DMS53 (cell line): Measurements from ENCODE around the gene MYO1C.
"Not testable (repeated sequence)": the region's sequence is repeated elsewhere in the genome, so short reads cannot be mapped to it uniquely, and the experiment has no call there.

Experiments used
- DNase-seq: peaks from one replicate; lab custom pipeline; 2025; lab: John Stamatoyannopoulos, UW

The MYO1C gene

DNA sequence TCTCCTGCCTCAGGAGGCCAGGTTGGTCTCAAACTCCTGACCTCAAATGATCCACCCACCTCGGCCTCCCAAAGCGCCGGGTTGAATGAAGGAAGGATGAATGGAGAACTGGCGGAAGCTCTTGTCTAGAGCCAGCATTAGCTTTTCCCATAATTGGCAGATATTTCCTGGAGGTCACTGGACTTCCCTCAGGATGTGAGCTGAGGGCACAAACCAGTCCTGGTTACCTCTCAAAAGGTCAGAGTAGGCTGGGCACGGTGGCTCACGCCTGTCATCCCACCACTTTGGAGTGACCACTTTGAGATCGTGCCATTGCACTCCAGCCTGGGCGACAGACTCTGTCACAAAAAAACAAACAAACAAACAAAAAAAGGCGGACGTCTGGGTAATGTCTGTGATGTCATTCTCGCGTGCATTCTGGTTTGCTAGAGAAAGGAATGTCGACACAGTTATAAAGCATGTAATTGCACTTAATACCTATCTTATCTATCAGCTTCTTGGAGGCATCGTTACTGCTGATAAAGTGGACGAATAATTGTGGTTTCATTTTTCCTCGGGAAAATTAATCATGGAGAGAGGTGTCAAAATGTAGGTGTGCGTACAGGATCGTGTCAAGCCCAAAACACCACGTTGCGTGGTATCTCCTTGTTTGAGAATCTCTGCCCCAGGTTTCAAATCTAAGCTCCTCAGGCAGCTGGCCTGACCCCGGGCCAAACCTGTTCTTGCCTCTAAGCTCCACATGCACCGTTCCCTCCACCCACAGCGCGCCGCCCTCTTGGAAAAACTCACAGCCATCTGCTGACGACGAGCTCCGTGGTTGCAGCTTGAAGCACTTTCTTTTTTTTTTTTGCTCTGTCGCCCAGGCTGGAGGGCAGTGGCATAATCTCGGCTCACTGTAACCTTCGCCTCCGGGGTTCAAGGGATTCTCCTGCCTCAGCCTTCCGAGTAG lies 30.0 kb downstream of the MYO1C start:
- DNase-seq: peak; percentile 84

DNA sequence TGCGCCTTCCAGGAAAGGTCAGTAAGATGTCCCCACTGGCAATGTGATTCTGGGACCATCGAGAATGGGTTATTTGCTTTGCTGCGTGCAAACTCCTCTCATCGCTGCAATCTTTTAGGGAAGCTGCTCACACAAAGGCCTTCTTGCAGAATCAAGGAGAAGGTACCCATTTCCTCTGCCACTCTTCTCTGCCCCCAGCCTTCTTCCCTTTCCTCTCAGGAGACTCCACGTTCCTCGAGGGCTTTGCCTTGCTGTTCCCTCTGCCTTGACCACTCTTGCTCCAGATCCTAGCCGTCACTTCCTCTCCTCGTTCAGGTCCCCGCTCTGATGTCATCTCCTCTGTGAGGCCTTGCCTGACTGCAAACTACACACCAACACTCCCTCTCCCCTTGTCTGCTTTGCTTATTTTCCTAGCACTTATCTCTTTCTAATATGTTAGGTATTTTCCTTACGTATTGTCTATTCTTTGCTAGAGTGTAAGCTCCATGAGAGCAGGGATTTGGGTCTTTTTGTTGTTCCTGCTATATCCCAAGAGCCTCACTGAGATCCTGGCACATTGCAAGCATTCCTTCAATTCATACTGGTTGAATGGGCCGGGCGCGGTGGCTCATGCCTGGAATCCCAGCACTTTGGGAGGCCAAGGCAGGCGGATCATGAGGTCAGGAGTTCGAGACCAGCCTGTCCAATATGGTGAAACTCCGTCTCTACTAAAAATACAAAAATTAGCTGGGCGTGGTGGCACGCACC lies 31.1 kb downstream of the MYO1C start:
- DNase-seq: peak; percentile 20

DNA sequence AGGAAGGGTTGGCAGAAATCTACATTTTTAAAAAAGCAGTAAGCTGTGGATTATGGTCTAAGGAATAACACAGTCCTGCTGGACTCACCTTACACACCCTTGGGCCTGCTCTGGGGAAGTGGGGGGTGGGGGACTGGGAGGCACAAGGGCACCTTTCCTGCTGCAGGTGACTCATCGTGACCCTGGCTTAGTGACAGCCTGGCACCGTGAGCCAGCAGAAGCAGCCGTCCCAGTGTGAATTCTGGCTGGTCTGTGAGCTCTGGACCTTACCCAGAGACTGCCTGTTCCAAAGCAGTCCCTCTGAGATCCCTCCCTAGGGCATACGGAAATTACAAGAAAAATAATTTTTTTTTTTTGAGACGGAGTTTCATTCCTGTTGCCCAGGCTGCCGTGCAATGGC lies 32.3 kb downstream of the MYO1C start:
- DNase-seq: peak; percentile 81

DNA sequence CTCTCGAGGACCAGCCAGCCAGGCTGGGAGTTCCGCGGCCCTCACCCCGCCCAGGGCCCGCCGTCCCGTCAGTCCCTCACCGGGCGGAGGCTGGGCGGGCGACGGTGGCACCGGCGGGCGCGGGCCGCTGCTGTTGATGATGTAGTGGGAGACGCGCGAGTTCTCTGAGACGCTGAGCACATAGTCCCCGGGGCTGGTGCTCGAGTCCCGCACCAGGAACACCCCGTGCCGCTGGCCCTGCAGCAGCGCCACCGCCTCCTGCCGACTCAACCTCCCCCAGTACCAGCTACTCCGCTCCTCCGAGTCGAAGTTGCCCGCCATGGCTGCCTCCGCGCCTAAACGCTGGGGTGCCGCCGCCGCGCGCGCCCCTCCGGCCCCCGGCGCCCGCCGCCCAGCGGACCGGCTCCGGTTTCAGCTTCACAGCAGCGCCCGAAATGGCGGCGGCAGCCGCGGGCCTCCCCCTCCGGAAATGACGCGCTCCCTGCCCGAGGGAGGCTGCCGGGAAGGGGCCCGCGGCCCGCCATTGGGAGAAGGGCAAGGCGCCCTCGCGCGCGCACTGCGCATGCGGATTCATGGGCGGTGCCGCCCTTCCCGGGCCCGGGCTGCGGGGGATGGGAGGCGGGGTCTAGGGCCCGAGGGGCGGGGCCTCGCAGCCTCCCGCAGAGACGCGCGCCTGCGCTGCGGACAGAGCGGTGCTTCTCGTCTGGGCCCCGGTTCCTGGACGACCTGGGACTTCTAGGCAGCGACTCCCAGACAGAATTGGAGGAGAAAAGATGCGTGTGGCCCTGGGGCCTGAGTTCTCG lies 36.5 kb downstream of the MYO1C start, which contains the start of gene CRK:
Gene CRK (minus strand): TSS at position 436 of the 803 bp plus-strand sequence. CDS start 115 bp downstream, at position 321.
- peak; percentile 96 for DNase-seq

DNA sequence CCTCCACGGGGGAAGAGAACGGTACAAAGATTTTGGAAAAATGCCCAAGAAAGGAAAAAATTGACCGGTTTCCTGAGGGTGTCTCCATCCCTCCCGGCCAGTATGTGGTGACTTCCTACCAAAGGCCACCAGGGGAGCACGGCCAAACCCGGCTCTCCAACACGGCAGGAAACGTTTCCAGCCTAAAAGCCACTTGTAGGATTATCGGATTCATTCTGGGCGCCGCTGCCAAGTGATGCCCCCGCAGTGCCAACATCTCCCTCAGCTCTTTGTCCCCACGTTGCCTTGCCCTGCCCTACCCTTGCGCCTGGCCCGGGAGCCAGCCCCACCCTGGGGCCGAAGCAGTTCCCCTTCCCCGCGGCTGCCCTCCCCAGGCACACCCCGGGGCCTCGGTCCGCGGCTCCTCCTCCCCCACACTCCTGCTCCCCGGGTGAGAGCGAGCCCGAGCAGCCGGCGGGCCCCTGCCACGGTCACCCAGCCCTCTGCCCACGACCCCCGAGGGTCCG lies 37.1 kb downstream of the MYO1C start:
- DNase-seq: peak; percentile 80

DNA sequence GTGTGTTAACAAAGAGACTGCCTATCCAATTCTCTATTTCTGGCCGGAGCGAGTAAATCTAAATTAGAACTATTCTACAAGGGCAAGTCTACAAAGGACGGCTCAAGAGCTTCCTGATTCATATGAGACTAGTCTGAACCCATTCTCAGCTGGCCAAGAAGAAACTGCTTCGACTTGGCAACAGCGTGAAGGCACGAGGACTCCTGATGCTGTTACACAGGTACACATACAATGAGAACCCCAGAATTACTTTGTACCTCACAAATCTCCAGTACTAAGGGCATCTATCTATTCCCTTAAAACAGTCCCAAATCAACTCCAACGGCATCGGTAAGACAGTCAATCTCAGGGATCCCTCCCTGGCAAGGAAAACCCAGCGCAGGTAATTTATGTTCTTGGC lies 37.9 kb downstream of the MYO1C start:
- no peak for DNase-seq

DNA sequence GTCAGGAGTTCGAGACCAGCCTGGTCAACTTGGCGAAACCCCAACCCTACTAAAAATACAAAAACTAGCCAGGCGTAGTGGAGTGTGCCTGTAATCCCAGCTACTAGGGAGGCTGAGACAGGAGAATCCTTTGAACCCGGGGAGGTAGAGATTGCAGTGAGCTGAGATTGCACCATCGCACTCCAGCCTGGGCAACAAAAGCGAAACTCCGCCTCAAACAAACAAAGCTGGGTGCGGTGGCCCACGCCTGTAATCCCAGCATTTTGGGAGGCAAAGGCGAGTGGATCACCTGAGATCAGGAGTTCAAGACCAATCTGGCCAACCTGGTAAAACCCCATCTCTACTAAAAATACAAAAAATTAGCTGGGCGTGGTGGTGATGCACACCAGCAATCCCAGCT lies 38.8 kb downstream of the MYO1C start:
- not testable (repeated sequence) for DNase-seq

DNA sequence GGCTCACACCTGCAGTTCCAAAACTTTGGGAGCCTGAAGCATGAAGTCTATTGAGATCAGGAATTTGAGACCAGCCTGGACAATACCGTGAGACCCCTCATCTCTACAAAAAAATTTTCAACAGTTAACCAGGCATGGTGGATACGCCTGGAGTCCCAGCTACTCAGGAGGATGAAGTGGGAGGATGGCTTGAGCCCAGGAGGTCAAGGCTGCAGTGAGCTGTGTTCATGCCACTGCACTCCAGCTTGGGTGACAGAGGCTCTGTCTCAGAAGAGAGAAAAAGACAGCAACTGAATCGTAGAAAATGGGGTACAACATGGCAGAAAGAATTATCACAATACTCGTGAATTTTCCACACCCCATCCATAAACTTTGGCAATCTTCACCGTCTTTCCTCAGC lies 39.6 kb downstream of the MYO1C start:
- DNase-seq: no peak

DNA sequence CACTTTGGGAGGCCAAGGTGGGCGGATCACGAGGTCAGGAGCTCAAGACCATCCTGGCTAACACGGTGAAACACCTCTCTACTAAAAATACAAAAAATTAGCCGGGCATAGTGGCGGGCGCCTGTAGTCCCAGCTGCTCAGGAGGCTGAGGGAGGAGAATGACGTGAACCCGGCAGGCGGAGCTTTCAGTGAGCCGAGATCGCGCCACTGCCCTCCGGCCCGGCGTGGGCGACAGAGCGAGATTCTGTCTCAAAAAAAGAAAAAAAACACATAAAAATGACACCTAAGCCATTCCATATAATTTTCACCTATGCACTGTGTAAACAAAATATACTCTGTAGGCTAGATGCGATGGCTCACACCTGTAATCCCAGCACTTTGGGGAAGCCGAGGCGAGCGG lies 42.2 kb downstream of the MYO1C start:
- DNase-seq: not testable (repeated sequence)

DNA sequence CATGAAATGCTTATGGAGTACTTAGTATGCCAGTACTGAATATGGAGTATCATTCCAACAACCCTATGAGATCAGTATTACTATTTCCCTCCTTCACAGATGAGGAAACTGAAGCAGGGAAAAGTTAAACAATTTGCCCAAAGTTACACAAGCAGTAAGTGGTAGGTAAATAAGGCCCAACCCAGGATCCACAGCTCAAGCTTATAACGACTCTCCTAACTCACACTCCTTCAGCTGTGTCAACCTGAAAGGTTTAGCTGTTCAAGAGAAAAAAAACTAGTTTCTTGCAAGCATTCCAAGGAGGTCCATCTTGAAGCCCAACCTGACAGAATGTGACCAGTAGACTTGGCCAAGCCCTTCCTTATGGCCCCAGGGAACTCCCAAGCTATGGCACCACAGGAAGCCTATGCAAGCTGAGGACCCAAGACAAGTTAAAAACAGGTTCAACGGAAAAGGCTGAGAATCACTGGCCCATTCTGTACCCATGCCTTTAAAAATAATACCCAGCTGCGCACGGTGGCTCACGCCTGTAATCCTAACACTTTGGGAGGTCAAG lies 43.0 kb downstream of the MYO1C start:
- no peak for DNase-seq

DNA sequence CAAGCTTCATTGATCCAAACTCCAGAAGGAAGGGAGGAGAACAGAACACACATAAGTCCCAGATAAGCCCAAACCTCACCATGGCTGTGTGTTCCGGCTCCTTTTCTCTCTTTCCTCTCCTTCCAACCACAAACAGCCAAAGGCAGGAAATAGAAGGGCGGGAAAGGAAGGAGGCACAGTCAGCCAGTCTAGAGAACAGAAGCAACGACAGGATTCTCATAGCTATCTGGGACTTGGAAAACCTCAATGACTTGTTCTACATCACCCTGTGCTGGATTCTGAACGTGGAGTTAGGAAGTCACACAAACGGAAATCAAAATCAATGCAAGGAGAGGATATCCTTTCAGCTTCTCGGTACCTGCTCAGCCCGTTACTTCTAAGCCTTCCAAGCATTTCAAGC lies 45.4 kb downstream of the MYO1C start:
- no peak for DNase-seq

DNA sequence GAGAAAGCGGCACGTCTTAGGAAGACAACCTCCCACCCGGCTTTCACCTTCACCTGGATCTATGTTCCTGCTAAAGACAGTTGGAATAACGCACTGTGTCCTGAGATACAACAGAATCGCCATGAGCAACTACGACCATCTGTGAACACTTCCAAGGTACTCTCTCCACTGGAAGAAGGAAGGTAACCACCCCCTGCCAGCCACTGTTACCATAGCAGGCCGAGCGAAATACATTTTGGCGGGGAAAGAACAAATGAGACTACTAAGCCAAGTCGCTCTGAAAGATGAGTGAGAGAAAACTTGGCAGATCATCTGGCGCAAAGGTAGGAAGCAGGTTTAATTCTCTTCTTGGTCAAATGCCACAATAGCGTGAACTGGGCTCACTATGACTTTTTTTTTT lies 46.3 kb downstream of the MYO1C start:
- no peak for DNase-seq

DNA sequence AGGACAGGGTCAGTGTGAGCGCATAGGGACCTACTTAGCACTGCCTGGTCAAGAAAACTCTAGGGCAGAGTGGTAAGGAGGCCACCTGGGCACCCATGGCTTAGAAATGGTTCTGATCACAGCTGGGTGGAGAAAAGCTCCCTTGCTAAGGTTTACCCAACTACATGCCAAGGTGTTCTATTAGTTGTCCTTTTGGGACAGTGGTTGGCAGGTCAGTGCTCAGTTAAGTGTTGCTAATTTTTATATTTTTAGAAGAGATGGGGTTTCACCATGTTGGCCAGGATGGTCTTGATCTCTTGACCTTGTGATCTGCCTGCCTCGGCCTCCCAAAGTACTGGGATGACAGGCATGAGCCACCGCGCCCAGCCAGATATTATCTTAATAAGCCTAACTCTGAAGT lies 46.8 kb downstream of the MYO1C start:
- DNase-seq: not testable (repeated sequence)

DNA sequence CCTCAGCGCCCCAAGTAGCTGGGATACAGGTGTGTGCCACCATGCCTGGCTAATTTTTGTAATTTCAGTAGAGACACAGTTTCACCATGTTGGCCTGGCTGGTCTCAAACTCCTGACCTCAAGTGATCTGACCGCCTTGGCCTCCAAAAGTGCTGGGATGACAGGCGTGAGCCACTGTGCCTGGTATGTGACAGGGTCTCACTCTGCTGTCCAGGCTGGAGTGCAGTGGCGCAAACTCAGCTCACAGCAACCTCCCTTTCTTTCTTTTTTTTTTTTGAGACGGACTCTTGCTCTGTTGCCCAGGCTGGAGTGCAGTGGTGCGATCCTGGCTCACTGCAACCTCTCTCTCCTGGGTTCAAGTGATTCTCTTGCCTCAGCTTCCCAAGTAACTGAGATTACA lies 49.8 kb downstream of the MYO1C start:
- DNase-seq: not testable (repeated sequence)

DNA sequence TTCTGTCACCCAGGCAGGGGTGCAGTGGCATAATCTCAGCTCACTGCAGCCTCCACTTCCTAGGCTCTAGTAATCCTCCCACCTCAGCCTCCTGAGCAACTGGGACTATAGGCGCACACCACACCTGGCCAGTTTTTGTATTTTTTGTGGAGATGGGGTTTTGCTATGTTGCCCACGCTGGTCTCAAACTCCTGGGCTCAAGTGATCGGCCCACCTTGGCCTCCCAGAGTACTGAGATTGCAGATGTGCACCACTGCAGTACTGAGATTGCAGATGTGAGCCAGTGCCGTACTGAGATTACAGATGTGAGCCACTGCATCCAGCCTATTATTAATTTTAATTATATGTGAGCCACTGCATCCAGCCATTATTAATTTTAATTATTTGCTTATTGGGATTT lies 50.3 kb downstream of the MYO1C start:
- no peak for DNase-seq

DNA sequence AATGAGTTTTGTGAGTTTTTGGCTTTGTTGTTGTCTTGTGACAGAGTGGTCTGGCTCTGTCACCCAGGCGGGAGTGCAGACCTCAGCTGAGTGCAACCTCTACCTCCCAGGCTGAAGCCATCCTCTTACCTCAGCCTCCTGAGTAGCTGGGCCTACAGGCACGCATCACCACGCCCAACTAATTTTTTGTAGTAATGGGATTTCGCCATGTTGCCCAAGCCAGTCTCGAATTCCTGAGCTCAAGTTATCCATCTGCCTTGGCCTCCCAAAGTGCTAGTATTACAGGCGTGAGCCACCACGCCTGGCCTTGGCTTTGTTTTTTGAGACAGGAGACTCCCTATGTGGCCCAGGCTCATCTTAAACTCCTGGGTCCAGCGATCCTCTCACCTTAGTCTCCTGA lies 51.6 kb downstream of the MYO1C start:
- DNase-seq: no peak

DNA sequence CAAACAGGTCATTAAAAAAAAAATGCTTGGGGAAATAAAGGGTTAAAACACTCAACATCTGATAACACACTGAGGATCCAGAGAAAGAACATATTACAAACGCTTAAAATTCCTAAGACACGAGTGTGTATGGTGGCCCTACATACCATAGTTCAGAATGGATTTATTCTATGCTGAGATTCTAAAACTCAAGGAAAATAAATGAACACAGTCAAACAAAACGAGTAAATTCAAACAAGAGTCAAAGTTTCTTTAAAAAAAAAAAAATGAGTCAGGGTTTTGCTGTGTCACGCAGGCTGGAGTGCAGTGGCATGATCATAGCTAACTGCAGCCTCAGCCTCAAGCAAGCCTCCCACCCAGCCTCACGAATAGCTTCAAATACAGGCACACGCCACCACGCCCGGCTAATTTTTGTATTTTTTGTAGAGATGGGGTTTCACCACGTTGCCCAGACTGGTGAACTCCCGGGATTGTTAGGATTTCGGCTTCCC lies 53.8 kb downstream of the MYO1C start:
- no peak for DNase-seq

DNA sequence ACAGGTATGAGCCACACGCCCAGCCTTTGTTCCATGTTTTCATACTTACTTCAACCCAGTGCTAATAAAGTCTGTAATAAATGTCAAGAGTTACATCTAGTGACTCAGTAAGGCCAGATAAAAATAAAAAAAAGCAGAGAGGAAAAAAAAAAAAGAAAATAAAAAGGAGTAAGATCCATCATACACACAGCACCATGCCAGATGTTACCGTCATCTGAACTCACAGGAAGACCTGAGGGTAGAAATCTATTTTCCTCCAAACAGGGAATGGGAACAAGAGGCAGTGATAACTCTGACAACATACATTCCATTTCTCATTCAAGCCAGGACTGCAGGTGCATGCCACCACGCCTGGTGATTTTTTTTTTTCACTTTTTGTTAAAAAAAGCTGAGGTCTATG lies 57.2 kb downstream of the MYO1C start:
- DNase-seq: no peak

DNA sequence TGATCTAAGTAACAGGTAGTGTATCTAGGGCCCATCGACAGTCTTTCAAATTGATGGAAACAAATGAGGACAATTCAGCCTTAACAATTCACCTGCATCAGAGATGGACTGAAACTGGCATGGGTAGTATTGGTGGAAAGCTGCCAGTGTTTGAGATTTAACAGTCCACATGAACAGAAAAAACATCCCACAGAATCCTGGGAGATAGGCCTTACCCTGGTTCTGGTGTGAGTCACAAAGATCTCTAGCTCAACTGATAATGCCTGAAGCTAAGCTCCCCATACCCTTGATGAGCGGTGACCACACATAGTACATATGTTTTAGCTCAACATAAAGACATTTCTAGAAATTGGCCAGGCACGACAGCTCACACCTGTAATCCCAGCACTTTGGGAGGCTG lies 58.3 kb downstream of the MYO1C start:
- DNase-seq: no peak

DNA sequence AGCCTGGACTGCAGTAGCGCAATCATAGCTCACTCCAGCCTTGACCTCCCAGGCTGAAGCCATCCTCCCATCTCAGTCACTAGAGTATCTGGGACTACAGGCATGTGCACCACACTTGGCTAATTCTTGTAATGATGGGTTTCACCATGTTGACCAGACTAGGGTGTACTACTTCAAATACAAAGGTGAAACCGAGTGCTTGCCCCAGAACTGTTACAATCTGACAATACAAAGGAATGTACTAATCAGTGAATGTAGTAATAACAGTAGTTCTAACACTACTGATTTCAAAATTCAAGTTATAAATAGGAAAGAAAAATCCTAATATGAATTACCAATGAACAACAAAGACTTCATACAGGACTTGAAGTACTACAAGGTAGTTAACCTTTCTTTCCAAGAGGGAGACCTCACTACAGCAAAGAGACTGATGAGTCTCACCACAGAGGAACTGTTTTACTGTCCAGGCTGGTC lies 60.8 kb downstream of the MYO1C start:
- DNase-seq: no peak

DNA sequence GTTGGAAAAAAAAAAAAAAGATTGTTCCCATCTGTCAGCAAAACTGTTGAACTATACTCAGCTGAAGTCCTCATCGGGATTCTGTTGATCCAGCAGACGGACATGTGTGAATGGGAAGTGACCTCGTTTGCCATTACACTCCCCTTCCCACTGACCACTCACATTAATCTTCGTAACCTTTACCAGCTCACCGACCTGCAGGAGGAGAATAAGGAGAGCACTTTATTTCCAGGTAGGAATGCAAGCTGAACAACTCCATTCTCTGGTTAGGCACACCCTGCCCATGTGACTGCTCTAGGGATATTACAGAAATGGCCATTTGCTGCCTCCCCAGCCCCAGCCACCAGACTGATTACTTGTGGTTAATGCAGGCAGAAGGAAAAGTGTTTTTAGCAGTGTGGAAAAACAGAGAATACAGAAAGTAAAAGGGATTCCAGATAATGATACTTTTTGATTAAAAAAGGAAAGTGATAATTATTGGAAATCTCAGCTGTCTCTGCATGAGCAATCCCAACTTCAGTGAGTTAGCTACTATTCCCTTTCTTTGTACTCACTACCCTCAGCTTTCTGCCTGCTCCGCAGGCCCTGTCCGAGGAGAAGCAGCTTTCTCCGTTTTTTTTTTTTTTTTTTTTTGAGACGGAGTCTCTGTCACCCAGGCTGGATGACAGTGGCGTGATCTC lies 68.9 kb downstream of the MYO1C start:
- DNase-seq: no peak
